ENCODE data around the gene PLXND1.
"Not testable (repeated sequence)": the region's sequence is repeated elsewhere in the genome, so short reads cannot be mapped to it uniquely, and the experiment has no call there.

The PLXND1 gene

DNA sequence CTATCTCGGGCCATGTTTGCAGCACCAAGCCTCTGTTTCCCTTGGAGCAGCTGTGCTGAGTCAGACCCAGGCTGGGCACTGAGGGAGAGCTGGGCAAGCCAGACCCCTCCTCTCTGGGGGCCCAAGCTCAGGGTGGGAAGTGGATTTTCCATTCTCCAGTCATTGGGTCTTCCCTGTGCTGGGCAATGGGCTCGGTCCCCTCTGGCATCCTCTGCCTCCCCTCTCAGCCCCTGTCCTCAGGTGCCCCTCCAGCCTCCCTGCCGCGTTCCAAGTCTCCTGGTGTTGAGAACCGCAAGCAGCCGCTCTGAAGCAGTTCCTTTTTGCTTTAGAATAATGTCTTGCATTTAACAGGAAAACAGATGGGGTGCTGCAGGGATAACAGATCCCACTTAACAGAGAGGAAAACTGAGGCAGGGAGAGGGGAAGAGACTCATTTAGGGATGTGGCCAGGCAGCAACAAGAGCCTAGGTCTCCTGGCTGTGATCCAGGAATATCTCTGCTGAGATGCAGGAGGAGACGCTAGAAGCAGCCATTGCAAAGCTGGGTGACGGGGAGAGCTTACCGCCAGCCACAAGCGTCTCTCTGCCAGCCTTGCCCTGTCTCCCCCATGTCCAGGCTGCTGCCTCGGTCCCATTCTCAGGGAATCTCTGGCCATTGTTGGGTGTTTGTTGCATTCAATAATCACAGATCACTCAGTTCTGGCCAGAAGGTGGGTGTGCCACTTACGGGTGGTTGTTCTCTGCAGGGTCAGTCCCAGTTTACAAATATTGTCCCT, 76.9 kb downstream of the PLXND1 start:
- no peak for DNase-seq (ENCODE audit: low spot score)

DNA sequence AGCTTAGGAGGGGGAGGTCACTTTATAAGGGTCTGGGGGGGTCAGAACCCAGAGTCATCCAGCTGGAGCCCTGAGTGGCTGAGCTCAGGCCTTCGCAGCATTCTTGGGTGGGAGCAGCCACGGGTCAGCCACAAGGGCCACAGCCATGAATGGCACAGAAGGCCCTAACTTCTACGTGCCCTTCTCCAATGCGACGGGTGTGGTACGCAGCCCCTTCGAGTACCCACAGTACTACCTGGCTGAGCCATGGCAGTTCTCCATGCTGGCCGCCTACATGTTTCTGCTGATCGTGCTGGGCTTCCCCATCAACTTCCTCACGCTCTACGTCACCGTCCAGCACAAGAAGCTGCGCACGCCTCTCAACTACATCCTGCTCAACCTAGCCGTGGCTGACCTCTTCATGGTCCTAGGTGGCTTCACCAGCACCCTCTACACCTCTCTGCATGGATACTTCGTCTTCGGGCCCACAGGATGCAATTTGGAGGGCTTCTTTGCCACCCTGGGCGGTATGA, 77.8 kb downstream of the PLXND1 start, which contains the start of gene RHO:
TSS of gene RHO (plus strand) at position 51 of the 512 bp plus-strand sequence. CDS start at position 146, 95 bp downstream.
- DNase-seq (ENCODE audit: low spot score) = no peak

DNA sequence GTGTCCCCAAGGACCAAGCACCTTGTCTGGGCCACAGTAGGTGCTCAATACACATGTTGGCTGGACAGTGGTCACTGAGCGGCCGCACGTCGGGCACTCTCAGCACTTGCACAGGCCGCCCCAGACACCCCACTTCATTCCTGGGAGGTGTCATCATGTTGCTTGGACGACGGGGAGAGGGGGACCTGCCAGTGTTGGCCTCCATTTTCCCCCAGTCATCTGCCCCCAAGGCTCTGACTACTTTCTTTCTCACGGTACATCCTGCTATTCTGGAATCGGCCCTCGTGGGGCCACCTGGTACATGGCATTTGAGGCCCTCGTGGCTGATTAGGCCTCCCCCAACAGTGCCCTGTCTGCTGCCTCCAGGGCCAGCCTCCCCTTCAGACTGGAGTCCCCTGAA, 79.2 kb downstream of the PLXND1 start:
- DNase-seq (ENCODE audit: low spot score) = no peak

DNA sequence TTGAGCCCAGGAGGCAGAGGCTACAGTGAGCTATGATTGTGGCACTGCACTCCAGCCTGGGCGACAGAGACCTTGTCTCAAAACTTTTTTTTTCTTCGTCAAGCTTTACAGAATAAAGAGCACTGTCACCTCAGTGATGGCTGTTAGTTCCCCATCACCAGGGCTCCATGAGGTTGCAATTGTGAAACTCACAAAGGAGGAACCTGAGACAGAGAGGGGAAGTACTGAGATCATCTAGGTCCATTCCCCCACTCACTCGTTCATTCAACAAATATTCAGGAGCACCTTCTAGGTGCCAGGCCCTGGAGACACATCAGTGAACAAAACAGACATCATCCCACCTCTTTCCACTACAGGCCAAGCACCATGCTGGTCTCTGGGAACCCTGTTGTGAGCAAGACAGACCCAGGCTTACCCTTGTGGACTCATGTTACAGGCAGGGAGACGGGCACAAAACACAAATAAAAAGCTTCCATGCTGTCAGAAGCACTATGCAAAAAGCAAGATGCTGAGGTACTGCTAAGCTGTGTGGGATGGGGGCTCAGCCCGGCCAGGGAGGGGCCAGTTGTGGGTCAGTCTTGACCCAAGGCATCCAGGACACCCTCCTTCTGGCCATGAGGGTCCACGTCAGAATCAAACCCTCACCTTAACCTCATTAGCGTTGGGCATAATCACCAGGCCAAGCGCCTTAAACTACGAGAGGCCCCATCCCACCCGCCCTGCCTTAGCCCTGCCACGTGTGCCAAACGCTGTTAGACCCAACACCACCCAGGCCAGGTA, 80.2 kb downstream of the PLXND1 start:
- no peak for DNase-seq (ENCODE audit: low spot score)

DNA sequence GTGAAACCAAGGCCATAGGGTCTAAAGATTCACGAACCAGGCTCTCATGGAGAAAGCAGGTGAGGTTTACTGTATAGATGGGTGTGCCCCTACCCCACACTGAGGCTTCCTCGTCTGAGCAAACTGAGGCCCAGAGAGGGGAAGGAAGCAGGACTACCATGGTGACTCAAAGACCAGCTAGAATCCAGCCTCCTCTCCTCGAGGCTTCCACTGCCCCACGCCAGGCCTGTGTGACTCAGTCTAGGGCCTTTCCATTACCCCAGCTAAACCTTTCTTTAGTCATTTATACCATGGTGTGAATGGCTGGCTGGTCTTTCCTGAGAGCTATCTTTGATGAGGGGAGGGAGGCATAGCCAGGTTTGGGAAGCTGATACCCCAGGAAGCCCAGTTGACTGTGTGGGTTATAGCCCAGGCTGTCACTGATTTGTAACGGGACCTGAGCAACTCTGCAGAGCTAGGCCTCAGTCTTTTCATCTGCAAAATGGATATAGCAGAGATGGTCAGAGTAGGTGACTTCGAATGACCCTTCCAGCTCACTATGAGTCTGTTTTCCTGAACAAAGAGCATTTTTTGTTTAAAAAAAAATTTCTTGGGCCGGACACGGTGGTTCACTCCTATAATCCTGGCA, 81.0 kb downstream of the PLXND1 start:
- no peak for DNase-seq (ENCODE audit: low spot score)

DNA sequence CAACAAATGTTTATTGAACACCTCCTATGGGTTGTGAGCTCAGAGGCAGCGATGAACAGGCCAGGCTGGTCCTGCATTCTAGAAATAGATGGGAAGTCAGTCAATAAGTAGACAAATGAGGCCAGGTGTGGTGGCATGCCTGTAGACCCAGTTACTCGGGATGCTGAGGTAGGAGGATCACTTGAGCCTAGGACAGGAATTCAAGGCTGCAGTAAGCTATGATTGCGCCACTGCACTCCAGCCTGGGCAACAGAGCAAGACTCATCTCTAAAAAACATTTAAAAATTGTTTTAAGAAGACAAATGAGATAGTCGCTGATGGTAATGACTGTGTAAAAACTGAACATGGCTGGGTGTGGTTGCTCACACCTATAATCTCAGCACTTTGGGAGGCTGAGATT, 82.4 kb downstream of the PLXND1 start:
- no peak for DNase-seq (ENCODE audit: low spot score)

DNA sequence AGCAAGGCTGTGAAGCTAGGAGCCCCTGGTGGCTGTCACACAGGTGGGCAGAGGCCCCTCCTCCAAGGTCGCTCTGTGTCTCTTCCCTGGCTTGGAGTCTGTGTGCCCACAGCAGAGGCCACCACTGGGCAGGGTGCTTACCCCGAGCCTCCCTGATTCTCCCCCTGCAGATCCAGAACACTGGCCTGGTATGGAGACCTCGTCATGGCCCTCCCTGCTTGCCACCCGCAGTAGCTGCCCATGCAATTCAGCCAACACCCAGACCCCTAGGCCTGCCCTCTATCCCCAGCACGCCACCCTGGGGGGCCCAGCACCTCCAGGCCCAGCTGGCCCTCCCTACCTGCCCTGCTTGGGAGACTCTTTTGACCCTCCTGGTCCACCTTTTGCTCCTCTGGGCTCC, 83.5 kb downstream of the PLXND1 start:
- DNase-seq (ENCODE audit: low spot score) = no peak

DNA sequence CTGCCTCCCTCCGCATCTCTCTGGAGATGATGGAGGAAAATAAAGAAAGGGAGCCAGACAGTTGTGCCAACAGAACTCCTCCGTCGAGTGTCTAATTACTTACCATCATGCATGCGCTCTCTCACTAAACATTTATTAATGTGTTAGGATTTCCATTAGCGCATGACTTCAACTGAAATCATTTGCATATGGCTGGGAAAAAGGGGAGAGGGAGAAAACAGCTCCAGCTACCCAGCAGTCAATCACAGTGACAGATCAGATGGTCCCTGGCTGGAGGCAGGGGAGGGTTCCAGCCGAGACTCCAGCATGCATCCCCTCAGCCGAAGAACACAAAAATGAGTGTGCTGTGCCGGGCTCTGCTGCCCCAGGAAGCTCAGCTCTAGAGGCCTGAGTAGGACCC, 84.9 kb downstream of the PLXND1 start:
- no peak for DNase-seq (ENCODE audit: low spot score)

DNA sequence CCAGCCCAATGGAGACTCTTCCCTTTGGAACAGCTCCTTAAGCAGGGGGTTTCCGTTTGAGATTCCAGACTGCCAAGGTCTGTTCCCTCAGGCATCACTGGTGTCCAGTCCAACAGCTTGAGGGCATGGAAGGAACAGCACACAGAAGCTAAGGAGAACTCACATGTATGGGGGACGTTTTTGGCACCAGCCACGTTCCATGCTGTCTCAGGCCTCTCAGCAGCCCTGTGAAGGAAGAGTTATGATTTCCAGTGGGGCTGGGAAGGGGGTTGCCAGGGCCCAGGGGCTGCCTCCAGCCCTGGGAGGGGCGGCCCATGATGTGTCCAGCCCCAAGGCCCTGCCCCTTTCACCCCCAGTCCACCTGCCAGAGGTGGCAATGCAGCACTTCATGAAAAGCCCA, 85.5 kb downstream of the PLXND1 start:
- DNase-seq (ENCODE audit: low spot score) = no peak

DNA sequence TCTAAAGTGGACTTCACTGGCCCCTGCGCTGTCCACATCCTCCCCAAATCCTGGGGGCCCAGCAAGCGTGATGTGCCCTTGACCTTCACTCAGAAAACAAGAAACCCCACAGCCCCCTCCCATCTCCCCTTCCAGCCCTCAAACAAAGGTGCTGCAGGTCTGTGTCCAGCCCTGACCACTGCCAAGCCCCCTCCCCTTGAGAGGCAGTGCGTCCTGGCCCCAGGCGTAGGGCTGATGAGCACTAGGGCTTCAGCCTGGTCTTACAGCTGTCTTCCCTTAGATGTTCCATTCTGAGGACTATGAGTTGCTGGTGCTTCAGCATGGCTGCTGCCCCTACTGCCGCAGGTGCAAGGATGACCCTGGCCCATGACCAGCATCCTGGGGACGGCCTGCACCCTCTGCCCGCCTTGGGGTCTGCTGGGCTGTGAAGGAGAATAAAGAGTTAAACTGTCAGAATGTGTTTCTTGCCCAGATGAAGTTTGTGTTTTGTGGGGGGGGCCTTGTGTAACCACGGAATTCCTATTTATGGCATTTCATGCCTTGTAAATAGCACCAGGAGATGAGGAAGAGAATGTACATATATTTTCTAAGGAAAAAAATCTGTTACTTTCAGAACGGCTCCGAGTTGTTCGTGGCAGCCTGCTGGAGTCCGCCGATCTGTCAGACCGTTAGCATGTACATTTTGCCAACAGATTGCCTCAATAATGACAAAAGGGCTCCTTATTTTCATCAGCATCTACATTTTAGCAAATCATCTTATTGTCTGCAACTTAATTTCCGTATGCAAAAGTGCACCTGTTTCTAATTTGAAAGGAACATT, 86.4 kb downstream of the PLXND1 start:
- no peak for DNase-seq (ENCODE audit: low spot score)

DNA sequence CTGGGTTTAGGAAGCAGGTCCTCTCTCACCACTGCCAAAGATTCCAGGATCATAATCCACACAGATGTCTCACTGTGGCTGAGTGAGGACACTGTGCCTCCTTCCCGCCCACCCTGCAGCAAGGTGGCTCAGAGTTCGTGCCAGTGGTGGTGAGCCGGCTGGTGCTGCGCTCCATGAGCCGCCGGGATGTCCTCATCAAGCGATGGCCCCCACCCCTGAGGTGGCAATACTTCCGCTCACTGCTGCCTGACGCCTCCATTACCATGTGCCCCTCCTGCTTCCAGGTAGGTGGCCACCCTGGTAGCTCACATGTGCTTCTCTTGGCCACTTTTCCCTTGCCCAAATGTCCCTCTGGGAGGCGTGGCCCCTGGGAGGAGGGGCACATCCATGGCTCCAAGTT, 87.0 kb downstream of the PLXND1 start:
- no peak for DNase-seq (ENCODE audit: low spot score)

DNA sequence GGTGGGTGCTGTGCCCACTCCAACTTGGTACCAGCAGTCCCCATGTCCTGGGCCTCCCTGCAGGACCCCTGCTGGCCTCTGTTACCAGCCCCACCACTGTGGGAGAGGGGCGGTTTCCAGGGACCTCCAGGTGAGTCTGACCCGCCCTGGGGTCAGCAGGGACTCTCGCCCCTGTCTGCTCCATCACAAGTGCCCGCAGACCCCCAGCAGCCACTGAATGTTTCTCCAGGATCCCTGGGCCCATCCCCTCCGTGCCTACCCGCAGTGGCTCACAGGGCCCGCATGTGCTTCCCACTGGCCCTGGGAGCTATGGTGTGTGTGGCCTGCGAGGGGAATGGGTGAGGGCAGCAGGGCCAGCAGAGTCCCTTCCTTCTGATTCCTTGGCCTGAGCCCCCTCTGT, 87.9 kb downstream of the PLXND1 start:
- DNase-seq (ENCODE audit: low spot score) = no peak

DNA sequence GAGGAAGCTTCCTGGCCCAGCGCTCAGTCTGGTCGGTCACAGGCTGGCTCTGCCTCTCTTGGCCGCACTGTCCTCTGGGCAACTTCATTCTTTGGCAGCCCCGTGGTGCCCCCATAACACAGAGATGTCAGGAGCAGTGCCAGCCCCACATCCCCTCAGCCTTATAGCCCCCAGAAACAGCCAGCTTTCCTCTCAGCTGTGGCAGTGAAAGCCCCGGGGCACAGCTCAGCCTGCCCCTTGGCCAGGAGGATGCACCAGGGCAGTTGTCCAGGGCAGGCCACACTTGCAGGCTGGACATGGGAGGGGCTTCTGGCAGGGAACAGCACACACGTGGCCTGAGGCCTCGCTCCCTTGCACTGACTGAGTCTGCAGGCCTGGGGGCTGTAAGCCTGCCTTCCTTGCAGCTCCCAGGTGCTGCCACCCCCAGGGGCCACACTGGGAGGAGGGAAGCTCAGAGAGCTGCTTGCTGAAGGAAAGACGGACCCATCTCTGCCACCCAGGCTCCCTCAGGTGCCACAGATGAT, 88.4 kb downstream of the PLXND1 start:
- no peak for DNase-seq (ENCODE audit: low spot score)

DNA sequence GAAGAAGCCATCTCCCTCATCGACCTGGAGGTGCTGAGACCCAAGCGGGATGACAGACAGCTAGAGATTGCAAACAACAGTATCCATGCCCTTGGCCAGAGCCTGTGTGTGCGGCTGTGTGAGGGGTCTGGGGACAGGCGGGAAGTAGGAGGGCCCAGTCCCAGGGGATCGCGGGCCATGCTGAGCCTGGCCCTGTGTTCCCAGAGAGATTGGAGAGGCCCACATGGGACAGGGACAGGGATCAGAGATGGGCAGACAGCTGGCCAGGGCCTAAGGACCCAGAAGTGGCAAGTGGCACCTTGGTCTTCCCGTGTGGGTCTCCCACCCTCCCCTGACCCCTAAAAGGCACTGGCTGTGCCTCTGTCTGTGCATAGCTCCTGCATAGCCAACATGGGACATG, 89.0 kb downstream of the PLXND1 start:
- no peak for DNase-seq (ENCODE audit: low spot score)

DNA sequence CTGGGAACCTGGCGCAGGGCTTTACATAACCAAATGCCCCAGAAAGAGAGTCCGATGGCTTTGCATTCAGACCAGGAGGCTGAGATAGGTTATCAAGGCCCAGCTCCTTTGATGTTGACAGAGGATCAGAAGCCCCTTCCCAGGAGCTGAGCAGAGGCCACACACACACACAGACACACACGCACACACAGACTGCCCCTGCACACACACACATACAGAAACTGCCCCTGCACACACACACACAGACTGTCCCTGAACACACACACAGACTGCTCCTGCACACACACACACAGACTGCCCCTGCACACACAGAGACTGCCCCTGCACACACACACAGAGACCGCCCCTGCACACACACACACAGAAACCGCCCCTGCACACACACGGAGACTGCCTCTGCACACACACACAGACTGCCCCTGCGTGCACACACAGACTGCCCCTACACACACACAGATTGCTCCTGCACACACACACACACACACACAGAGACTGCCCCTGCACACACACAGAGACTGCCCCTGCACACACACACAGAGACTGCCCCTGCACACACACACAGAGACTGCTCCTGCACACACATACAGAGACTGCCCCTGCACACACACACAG, 90.5 kb downstream of the PLXND1 start:
- not testable (repeated sequence) for DNase-seq (ENCODE audit: low spot score)

DNA sequence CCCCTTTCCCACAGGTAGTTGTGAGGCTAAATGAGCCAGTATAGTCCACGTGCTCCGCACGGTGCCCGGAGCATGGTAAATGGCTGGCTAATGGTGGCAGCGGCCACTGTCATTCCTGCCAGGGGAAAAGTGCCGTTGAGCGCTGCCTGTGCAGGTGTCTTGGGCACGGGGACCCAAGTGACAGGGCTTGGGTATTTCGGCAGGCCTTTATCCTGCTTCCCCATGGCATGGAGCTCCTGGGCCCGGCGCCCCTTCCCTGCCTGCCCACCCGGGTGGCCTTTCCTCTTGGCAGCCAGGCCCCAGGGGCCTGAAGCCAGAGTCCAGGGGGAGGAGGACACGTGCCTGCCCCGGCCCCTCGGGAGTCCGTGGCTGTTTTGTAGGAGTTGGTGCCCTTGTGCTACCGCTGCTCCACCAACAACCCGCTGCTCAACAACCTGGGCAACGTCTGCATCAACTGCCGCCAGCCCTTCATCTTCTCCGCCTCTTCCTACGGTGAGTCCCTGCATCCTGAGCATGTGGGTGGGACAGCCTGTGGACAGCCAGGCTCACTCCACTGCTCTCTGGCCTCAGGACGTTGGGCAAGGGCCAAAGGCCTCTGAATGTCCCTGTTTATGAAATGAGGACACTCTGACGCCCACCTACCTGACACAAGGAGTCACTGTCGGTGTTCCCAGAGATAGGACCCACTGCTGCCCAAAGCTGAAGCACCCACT, 91.2 kb downstream of the PLXND1 start:
- not testable (repeated sequence) for DNase-seq (ENCODE audit: low spot score)

DNA sequence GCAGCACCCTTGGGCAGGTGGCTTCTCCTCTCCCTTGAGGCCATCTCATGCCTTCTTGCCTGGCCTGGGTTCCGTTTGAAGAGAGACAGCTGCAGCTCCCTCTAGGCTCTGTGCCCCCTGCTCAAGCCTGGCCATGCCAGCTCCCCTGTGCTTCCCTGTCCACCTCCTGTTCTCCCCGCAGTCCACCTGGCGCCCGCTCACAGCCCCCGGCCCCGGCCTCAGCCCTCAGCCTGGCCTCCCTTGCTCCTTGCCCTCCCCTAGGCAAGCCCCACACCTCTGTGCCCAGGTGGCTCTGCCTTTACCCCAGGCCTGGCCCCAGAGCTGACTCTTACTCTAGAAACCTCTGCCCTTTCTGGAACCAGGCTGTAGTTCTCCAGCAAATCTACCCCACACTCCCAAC, 91.9 kb downstream of the PLXND1 start:
- no peak for DNase-seq (ENCODE audit: low spot score)

DNA sequence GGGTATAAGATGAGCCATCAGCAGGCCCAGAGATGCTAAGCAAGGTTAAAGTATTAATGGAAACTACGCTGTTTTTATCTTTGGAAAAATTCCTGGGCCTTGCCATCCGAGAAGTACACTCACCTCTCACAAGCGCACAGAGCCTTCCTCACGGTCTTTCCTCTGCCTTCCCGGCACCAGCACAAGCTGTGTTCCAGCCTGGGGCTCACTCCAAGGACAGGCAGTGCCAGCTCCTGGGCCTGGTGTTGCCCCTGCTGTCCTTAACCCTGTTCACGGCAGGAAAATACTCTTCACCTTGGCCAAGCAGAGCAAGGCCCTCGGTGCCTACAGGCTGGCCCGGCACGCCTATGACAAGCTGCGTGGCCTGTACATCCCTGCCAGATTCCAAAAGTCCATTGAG, 92.4 kb downstream of the PLXND1 start:
- DNase-seq (ENCODE audit: low spot score) = no peak

DNA sequence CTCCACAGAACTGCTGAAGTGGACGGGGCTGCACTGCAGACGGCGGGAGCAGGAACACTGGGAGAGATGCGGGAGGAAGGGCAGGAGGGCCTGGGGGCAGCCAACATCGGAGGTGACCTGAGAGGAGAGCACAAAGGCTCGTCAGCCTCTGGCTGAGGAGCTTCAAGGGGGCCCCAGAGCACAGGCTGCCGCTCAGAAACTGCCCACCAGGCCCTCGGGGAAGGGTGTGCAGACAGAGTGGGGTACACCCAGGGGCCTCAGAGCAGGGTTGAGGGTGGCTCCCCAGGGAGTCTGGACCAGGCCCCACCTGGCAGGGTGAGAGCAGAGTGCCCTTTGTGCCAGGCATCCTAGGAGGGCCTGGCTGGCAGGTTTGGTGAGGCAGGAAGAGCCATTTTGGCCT, 92.8 kb downstream of the PLXND1 start:
- no peak for DNase-seq (ENCODE audit: low spot score)

DNA sequence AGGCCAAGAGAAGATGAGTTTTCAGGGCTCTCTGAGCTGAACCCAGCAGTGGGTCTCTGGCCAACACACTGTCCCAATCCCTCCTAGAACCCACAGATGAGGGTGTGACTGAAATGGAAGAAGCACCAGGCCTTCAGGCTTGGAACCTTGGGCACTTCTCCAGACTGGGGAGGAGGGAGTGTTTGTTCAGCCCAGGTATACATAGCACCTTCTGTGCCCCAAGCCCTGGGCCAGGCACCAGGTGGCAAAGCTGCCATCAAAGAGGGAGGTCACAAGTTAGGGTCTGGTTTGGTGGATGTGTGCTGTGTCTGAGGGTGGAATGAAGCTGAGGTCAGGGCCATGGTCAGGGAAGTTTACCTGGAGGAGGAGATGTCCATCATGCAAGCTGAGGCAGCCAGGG, 93.9 kb downstream of the PLXND1 start:
- no peak for DNase-seq (ENCODE audit: low spot score)
